ENCODE data around the gene CMIP.

- TF ChIP-seq, protein P1, sequence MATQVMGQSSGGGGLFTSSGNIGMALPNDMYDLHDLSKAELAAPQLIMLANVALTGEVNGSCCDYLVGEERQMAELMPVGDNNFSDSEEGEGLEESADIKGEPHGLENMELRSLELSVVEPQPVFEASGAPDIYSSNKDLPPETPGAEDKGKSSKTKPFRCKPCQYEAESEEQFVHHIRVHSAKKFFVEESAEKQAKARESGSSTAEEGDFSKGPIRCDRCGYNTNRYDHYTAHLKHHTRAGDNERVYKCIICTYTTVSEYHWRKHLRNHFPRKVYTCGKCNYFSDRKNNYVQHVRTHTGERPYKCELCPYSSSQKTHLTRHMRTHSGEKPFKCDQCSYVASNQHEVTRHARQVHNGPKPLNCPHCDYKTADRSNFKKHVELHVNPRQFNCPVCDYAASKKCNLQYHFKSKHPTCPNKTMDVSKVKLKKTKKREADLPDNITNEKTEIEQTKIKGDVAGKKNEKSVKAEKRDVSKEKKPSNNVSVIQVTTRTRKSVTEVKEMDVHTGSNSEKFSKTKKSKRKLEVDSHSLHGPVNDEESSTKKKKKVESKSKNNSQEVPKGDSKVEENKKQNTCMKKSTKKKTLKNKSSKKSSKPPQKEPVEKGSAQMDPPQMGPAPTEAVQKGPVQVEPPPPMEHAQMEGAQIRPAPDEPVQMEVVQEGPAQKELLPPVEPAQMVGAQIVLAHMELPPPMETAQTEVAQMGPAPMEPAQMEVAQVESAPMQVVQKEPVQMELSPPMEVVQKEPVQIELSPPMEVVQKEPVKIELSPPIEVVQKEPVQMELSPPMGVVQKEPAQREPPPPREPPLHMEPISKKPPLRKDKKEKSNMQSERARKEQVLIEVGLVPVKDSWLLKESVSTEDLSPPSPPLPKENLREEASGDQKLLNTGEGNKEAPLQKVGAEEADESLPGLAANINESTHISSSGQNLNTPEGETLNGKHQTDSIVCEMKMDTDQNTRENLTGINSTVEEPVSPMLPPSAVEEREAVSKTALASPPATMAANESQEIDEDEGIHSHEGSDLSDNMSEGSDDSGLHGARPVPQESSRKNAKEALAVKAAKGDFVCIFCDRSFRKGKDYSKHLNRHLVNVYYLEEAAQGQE (IDR thresholded peaks at IDR 0.05; ENCODE audit: low read depth), result no peak
- TF ChIP-seq EP300 (IDR thresholded peaks at IDR 0.05; ENCODE audit: borderline replicate concordance) (no peak), FOXM1 (IDR thresholded peaks at IDR 0.05; ENCODE audit: borderline replicate concordance, low read depth) (no peak), TEAD4 (IDR thresholded peaks at IDR 0.05) (no peak), MAX (IDR thresholded peaks at IDR 0.05) (no peak), TAF1 (IDR thresholded peaks at IDR 0.05; ENCODE audit: low read depth) (no peak), EGR1 (IDR thresholded peaks at IDR 0.05) (no peak), YY1 (IDR thresholded peaks at IDR 0.05; ENCODE audit: low read depth) (no peak), RAD21 (IDR thresholded peaks at IDR 0.05; ENCODE audit: low read depth) (no peak), NFIC (IDR thresholded peaks at IDR 0.05) (no peak), TCF12 (IDR thresholded peaks at IDR 0.05; ENCODE audit: low read depth) (no peak), CREB1 (IDR thresholded peaks at IDR 0.05; ENCODE audit: low read depth) (no peak), CEBPB (IDR thresholded peaks at IDR 0.05) (no peak)
Measured at GRCh38 chr16:81530814-81531213, 86.2 kb downstream of the CMIP start.
